ENCODE data around the gene CXCL3.

CXCL3 gene

GRCh38 chr4:74061430-74061829 is 22.9 kb upstream of the CXCL3 start:
- Histone ChIP-seq H3K27me3 (ENCODE audit: insufficient read depth, poor library complexity, severe bottlenecking) (no peaks in the 10 kb centered on the region), H3K27ac (replicated peaks) (no peak overlapping the region), H3K4me3 (replicated peaks; ENCODE audit: insufficient read depth, low read length) (no peak overlapping the region)
- DNase-seq (ENCODE audit: low read depth in 1 of 2, low spot score in 1 of 2), result no peak
- TF ChIP-seq GABPA (IDR thresholded peaks at IDR 0.05; ENCODE audit: low read depth), result no peak

- Histone ChIP-seq H3K27me3 (ENCODE audit: insufficient read depth, poor library complexity, severe bottlenecking) (no peaks in the 10 kb centered on the region), H3K4me3 (replicated peaks; ENCODE audit: insufficient read depth, low read length) (no peak overlapping the region), H3K27ac (replicated peaks) (no peak overlapping the region)
- TF ChIP-seq CTCF (IDR thresholded peaks at IDR 0.05; ENCODE audit: insufficient read depth, low read length) (no peak), SPI1 (IDR thresholded peaks at IDR 0.05; ENCODE audit: borderline replicate concordance, low read depth) (no peak)
- no peak for DNase-seq (ENCODE audit: low read depth in 1 of 2, low spot score in 1 of 2)
Observed at GRCh38 chr4:74059161-74059829, 20.8 kb upstream of the CXCL3 start.

DNA sequence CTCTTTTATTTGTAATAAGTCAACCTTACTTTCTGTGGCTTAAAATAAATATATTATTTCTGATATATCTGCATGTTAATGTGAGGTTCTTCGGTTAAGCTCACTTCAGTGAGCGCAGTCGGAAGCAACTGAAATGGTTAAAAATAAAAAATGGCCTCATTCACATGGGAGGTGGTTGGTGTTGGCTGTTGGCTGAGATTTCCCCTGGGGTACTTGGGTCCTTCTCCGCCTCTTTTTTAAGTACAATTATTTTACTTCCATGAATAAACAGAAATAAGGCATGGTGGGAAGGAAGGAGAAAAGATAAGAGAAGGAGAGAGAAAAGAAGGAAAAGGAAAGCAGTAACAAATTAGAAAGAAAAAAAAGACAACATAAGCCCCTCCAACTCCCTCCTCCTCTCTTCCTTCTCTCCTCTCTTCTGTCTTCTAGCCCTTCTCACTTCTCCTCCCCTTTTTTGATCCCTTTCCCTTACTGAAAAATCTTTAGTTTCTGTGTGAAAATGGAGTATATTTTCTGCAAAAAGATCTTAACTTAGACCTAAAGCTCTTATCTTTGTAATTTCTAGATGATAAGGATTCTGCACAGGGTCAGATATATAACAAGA is 19.7 kb upstream of the CXCL3 start:
- TF ChIP-seq POLR2AphosphoS5 (IDR thresholded peaks at IDR 0.05; ENCODE audit: low read depth) (no peak), SPI1 (IDR thresholded peaks at IDR 0.05; ENCODE audit: borderline replicate concordance, low read depth) (no peak), CTCF (IDR thresholded peaks at IDR 0.05; ENCODE audit: insufficient read depth, low read length) (no peak), REST (IDR thresholded peaks at IDR 0.05; ENCODE audit: insufficient replicate concordance, low read depth) (no peak), GABPA (IDR thresholded peaks at IDR 0.05; ENCODE audit: low read depth) (no peak)

GRCh38 chr4:74057588-74057987 is 19.1 kb upstream of the CXCL3 start:
- Histone ChIP-seq H3K27ac (replicated peaks) (peak overlapping the region; percentile 41), H3K4me3 (replicated peaks; ENCODE audit: insufficient read depth, low read length) (no peak overlapping the region), H3K27me3 (ENCODE audit: insufficient read depth, poor library complexity, severe bottlenecking) (no peaks in the 10 kb centered on the region)
- TF ChIP-seq CTCF (IDR thresholded peaks at IDR 0.05; ENCODE audit: insufficient read depth, low read length) (no peak), GABPA (IDR thresholded peaks at IDR 0.05; ENCODE audit: low read depth) (no peak)
- no peak for DNase-seq (ENCODE audit: low read depth in 1 of 2, low spot score in 1 of 2)

More for the DNA sequence above, 19.7 kb upstream of the CXCL3 start:
- H3K27ac ChIP-seq (replicated peaks), result peak overlapping the region; percentile 41
- no peak for DNase-seq (ENCODE audit: low read depth in 1 of 2, low spot score in 1 of 2)
- H3K27me3 ChIP-seq (ENCODE audit: insufficient read depth, poor library complexity, severe bottlenecking), result no peaks in the 10 kb centered on the region
- no peak overlapping the region for H3K4me3 ChIP-seq (replicated peaks; ENCODE audit: insufficient read depth, low read length)

- TF ChIP-seq POLR2AphosphoS5 (IDR thresholded peaks at IDR 0.05; ENCODE audit: low read depth), result no peak
- TF ChIP-seq SPI1 (IDR thresholded peaks at IDR 0.05; ENCODE audit: borderline replicate concordance, low read depth), result no peak
- TF ChIP-seq REST (IDR thresholded peaks at IDR 0.05; ENCODE audit: insufficient replicate concordance, low read depth), result no peak
- no peak for TF ChIP-seq CTCF (IDR thresholded peaks at IDR 0.05; ENCODE audit: insufficient read depth, low read length)
- TF ChIP-seq GABPA (IDR thresholded peaks at IDR 0.05; ENCODE audit: low read depth), result no peak
- no peaks in the 10 kb centered on the region for H3K27me3 ChIP-seq (ENCODE audit: insufficient read depth, poor library complexity, severe bottlenecking)
- H3K27ac ChIP-seq (replicated peaks), result peak overlapping the region; percentile 41
- peak; percentile 4 to 31 for DNase-seq (ENCODE audit: low read depth in 1 of 2, low spot score in 1 of 2)
- no peak overlapping the region for H3K4me3 ChIP-seq (replicated peaks; ENCODE audit: insufficient read depth, low read length)
Observed at GRCh38 chr4:74056858-74057562, 18.5 kb upstream of the CXCL3 start.
